ENCODE data around the gene APOC3.

- TF ChIP-seq ATF3 (CRISPR knock-in tag; conservative IDR thresholded peaks at IDR 0.05) (no peak), CTCF (IDR thresholded peaks at IDR 0.05) (no peak), E2F5 (CRISPR knock-in tag; IDR thresholded peaks at IDR 0.05) (no peak), MAX (CRISPR knock-in tag; IDR thresholded peaks at IDR 0.05) (no peak), ERG (CRISPR knock-in tag; IDR thresholded peaks at IDR 0.05) (no peak), FOXP4 (CRISPR knock-in tag; IDR thresholded peaks at IDR 0.05) (no peak), ZNF396 (CRISPR knock-in tag; IDR thresholded peaks at IDR 0.05; ENCODE audit: borderline replicate concordance) (no peak), FOXP1 (CRISPR knock-in tag; IDR thresholded peaks at IDR 0.05; ENCODE audit: borderline replicate concordance) (no peak), ZNF232 (CRISPR knock-in tag; IDR thresholded peaks at IDR 0.05) (no peak), SP1 (CRISPR knock-in tag; conservative IDR thresholded peaks at IDR 0.05) (no peak), ZBTB43 (CRISPR knock-in tag; IDR thresholded peaks at IDR 0.05) (no peak)
These were observed 16.5 kb upstream of the APOC3 start for GRCh38 chr11:116813170-116813569.

Data from WTC11 (cell line).